Mucosa of rectum (tissue), 2 donors: ENCODE data around the gene POLR3G.

Experiments
- H3K27ac ChIP-seq, 2 donors: one replicate each; pipeline ENCODE4 v1.7.0; 2013; ENCODE audit warnings: inconsistent platforms in 2 of 2, low read depth in 2 of 2, low read length in 2 of 2
- H3K27me3 ChIP-seq, 2 donors: one replicate each; pipeline ENCODE4 v1.7.0; 2013; ENCODE audit warnings: low read length in 2 of 2; ENCODE audit not compliant: control insufficient read depth in 2 of 2, insufficient read depth in 2 of 2
- H3K36me3 ChIP-seq, 2 donors: one replicate each; pipeline ENCODE4 v1.7.0; 2013; ENCODE audit warnings: low read length in 2 of 2; ENCODE audit not compliant: control insufficient read depth in 2 of 2, insufficient read depth in 2 of 2
- H3K4me1 ChIP-seq, 2 donors: one replicate each; pipeline ENCODE4 v1.7.0; 2013; ENCODE audit warnings: low read length in 2 of 2, mild to moderate bottlenecking in 1 of 2; ENCODE audit not compliant: control insufficient read depth in 2 of 2, insufficient read depth in 2 of 2
- H3K4me3 ChIP-seq, 2 donors: one replicate each; pipeline ENCODE4 v1.7.0; 2013; ENCODE audit warnings: low read length in 2 of 2
- H3K9ac ChIP-seq, 2 donors: one replicate each; pipeline ENCODE4 v1.7.0; 2013; ENCODE audit warnings: low read length in 2 of 2, low read depth in 1 of 2, mild to moderate bottlenecking in 1 of 2
- H3K9me3 ChIP-seq, 2 donors: one replicate each; pipeline ENCODE4 v1.7.0; 2013; ENCODE audit warnings: low read length in 2 of 2; ENCODE audit not compliant: control insufficient read depth in 2 of 2
- donor health status: healthy.
- donor health status: Normal muscosa, but diverticular disease.

Gene POLR3G

DNA sequence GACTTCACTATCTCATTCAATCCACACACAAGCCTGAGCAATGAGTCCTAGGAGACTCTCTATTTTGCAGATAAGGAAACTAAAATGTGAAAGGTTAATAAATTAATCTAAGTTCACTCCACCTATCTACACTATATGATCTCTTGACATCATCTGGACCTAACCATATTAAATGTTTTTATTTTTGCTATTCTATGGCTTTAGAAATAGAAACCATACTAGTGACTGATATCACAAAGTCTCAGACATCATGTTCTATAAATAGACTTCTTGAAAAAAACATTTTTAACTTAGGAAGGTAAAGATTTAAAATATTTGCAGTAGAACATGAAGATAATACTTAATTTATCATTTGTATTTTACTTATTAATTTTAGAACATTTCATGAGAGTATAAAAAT lies 74.6 kb downstream of the POLR3G start:
- Histone ChIP-seq H3K27ac (no peak overlapping the region), H3K9ac (no peak overlapping the region), H3K36me3 (no peaks in the 10 kb centered on the region), H3K4me1 (peaks cover 4% of the 10 kb centered on the region in 2 donors), H3K4me3 (no peak overlapping the region), H3K9me3 (no peaks in the 10 kb centered on the region), H3K27me3 (peaks cover 0 to 5% of the 10 kb centered on the region in 2 donors)

DNA sequence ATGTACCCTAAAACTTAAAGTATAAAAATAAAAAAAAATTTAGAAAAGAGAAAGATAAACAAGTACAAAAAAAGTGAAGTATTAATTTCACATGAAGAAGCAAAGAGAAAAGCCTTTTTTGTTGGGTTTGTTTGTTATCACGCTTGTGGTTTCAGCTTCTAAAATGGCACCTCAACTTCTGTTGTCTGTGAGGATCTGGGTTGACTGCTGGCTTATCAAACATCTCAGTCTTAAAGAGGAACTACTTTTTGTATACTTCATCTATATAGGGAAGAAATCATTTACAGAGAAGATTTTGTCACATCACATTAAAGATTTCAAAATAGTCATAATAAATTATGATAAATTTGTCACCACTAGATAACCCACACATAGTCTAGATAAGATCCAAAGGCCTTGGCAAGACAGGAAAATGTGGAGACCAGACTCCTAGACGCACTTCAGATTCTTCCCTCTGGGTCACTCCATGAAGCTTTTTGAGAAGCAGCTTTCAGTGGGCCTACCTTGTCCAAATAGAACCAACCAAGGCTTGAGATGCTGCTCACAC lies 75.1 kb downstream of the POLR3G start:
- Histone ChIP-seq H3K9me3 (no peaks in the 10 kb centered on the region), H3K4me1 (peaks cover 4% of the 10 kb centered on the region in 2 donors), H3K27ac (no peak overlapping the region), H3K27me3 (peaks cover 0 to 5% of the 10 kb centered on the region in 2 donors), H3K9ac (no peak overlapping the region), H3K4me3 (no peak overlapping the region), H3K36me3 (no peaks in the 10 kb centered on the region)

- Histone ChIP-seq H3K4me3 (no peak overlapping the region), H3K36me3 (no peaks in the 10 kb centered on the region), H3K27me3 (peaks cover 0 to 5% of the 10 kb centered on the region in 2 donors), H3K27ac (no peak overlapping the region), H3K9ac (no peak overlapping the region), H3K9me3 (no peaks in the 10 kb centered on the region), H3K4me1 (peaks cover 4% of the 10 kb centered on the region in 2 donors)
These were observed 76.3 kb downstream of the POLR3G start for GRCh38 chr5:90550963-90551362.

DNA sequence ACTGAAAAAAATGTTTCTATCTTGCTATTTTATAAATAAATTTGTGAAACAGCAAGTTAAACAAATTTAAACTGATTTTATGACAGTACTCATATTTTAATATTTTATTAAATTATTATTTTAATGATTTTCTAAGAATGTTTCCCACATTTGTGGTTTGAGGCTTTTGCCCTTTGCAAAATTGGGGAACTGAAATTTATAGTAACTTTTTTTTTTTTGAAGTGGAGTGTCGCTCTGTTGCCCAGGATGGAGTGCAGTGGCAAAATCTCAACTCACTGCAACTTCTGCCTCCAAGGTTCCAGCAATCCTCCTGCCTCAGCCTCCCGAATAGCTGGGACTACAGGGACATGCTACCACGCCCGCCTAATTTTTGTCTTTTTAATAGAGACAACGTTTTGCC lies 76.7 kb downstream of the POLR3G start:
- Histone ChIP-seq H3K36me3 (no peaks in the 10 kb centered on the region), H3K4me1 (peaks cover 4% of the 10 kb centered on the region in 2 donors), H3K27me3 (peaks cover 0 to 5% of the 10 kb centered on the region in 2 donors), H3K27ac (no peak overlapping the region), H3K9ac (no peak overlapping the region), H3K9me3 (no peaks in the 10 kb centered on the region), H3K4me3 (no peak overlapping the region)

- no peaks in the 10 kb centered on the region for H3K36me3 ChIP-seq
- H3K4me1 ChIP-seq = peaks cover 0 to 6% of the 10 kb centered on the region in 2 donors
- no peak overlapping the region for H3K9ac ChIP-seq
- H3K27me3 ChIP-seq = peaks cover 5 to 8% of the 10 kb centered on the region in 2 donors
- H3K4me3 ChIP-seq = no peak overlapping the region
- no peaks in the 10 kb centered on the region for H3K9me3 ChIP-seq
- no peak overlapping the region for H3K27ac ChIP-seq
These were observed 79.0 kb downstream of the POLR3G start for GRCh38 chr5:90553711-90554110.

DNA sequence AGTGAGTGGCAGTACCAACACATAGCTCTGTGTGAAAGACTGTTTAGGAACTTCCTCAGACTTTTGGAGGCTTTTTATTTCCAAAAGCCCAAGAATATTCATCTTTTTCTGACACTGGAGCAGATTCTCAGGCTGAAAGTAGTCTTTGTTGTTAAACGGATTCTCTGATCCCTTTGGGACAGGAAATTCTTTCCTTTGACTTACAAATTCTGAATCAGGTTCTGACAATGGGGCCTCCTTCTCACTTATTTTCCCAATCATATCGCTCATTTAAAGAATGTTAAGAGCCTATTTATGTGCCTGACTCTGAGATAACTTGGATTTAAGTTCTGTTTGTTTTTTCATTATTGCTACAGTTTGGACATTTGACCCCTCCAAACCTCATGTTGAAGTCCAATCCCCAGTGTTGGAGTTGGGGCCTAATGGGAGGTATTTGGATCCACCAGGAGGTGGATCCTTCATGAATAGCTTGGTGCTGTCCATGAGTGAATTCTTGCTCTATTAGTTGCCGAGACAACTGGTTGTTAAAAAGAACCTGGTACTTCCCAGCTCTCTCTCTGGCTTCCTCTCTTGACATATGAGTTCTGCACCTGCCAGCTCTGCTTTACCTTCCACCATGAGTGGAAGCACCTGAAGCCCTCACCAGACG lies 79.8 kb downstream of the POLR3G start:
- Histone ChIP-seq H3K9ac (no peak overlapping the region), H3K4me3 (no peak overlapping the region), H3K36me3 (no peaks in the 10 kb centered on the region), H3K9me3 (no peaks in the 10 kb centered on the region), H3K27me3 (peaks cover 5 to 8% of the 10 kb centered on the region in 2 donors), H3K4me1 (peaks cover 0 to 11% of the 10 kb centered on the region in 2 donors), H3K27ac (no peak overlapping the region)

GRCh38 chr5:90555666-90556065 lies 81.0 kb downstream of the POLR3G start:
- Histone ChIP-seq H3K27ac (no peak overlapping the region), H3K4me1 (peaks cover 0 to 11% of the 10 kb centered on the region in 2 donors)

DNA sequence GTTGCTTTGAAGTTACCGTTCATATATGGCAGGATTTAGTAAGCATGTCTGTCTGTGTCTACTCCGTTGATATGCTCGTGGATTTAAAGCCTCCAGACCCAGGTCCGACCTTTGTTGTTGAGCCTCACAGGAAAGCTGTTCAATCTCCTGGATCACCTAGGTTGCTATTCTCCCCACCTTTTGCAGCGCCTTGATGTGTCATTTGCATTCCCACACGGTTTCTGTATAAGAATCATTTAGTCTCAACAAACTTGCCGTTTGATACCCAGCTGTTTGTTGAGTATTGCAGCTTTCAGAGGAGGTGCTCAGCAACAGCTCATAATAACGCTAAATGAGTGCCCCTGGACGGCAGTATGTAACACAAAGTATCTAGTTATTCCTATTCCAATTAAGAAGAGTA lies 82.7 kb downstream of the POLR3G start:
- H3K9ac ChIP-seq = no peak overlapping the region
- H3K27ac ChIP-seq = no peak overlapping the region
- H3K36me3 ChIP-seq = no peaks in the 10 kb centered on the region
- peaks cover 3 to 8% of the 10 kb centered on the region in 2 donors for H3K27me3 ChIP-seq
- H3K4me3 ChIP-seq = no peak overlapping the region
- H3K9me3 ChIP-seq = no peaks in the 10 kb centered on the region
- peaks cover 0 to 11% of the 10 kb centered on the region in 2 donors for H3K4me1 ChIP-seq

More at GRCh38 chr5:90555666-90556065, 81.0 kb downstream of the POLR3G start:
- Histone ChIP-seq H3K9ac (no peak overlapping the region), H3K4me3 (no peak overlapping the region), H3K27me3 (peaks cover 8% of the 10 kb centered on the region in 2 donors), H3K9me3 (no peaks in the 10 kb centered on the region), H3K36me3 (no peaks in the 10 kb centered on the region)

DNA sequence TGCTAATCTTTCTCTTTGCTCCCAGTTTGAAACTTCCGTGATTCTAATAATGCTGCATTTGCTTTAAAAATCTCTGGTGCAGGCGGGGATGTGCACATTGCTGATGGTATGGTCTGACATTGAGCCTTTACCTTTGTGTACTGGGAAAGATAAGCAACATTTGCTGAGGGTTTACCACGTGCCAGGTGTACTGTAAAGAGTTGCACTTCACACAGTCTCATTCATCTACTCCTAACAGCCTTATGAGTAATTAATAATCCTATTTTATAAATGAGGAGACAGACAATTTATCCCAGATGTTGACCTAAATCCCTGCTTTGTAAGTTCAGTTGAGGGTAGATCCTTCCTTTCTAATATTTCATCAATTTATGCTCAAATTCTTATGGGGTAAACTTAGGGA lies 83.2 kb downstream of the POLR3G start:
- Histone ChIP-seq H3K9ac (peak overlapping the region in 1 of 2 donors; percentile 12), H3K9me3 (no peaks in the 10 kb centered on the region), H3K4me1 (peaks cover 0 to 11% of the 10 kb centered on the region in 2 donors), H3K27me3 (peaks cover 3 to 8% of the 10 kb centered on the region in 2 donors), H3K4me3 (peak overlapping the region; percentile 75 to 82), H3K27ac (no peak overlapping the region), H3K36me3 (no peaks in the 10 kb centered on the region)

DNA sequence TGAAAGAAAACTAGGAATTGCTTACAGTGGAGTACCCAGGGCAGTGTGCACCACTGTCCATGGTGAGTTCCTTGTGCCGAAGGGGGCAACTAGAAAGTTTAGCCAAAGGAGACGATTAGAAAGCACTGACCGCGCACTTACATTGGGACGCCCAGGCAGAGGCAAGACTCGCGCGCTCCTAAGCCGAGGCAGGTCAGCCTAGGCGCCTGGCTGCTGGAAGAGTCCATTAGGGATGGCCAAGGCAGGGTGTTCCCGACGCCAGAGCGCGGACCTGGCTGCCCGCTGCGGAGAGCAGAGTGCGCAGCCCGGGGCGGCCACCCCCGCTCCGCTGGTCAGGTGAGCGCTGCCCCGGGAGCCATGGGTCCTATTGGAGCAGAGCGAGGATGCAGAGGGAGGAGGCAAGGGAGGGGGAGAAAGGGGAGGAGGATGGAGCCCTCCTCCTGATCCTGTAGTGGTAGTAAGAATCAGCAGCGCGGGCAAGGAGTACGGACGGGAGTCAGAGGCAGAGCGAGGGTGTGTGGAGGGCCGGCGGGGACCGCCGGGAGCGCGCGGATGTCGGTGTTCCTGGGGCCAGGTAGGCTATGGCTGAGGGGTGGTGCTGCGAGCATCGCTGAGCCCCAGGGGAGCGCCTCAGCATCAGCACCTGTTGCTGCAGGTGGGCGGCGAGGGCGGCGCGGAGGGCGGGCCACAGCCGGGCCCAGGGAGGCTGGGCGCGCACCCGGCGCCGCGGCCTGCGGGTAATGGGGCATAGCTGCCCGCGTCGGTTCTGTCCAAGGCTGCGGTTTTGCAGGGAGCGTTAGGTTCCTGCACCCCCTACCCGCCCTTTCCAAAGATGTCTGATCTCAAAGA lies 83.9 kb downstream of the POLR3G start, which contains the start of gene ADGRV1:
Gene ADGRV1, plus strand, starts transcription at position 454 of the 849 bp plus-strand sequence. Its CDS starts 99 bp downstream, at position 553.
- peak within 1 kb of the TSS in 1 of 2 donors; percentile 12 for H3K9ac ChIP-seq
- H3K27ac ChIP-seq = peak within 1 kb of the TSS in 1 of 2 donors; percentile 49
- peaks cover 0 to 11% of the 10 kb centered on the region in 2 donors for H3K4me1 ChIP-seq
- peaks cover 3 to 8% of the 10 kb centered on the region in 2 donors for H3K27me3 ChIP-seq
- peak within 1 kb of the TSS; percentile 75 to 82 for H3K4me3 ChIP-seq
- H3K9me3 ChIP-seq = no peaks in the 10 kb centered on the region
- H3K36me3 ChIP-seq = no peaks in the 10 kb centered on the region
